ENCODE data around the gene HAGH.

DNA sequence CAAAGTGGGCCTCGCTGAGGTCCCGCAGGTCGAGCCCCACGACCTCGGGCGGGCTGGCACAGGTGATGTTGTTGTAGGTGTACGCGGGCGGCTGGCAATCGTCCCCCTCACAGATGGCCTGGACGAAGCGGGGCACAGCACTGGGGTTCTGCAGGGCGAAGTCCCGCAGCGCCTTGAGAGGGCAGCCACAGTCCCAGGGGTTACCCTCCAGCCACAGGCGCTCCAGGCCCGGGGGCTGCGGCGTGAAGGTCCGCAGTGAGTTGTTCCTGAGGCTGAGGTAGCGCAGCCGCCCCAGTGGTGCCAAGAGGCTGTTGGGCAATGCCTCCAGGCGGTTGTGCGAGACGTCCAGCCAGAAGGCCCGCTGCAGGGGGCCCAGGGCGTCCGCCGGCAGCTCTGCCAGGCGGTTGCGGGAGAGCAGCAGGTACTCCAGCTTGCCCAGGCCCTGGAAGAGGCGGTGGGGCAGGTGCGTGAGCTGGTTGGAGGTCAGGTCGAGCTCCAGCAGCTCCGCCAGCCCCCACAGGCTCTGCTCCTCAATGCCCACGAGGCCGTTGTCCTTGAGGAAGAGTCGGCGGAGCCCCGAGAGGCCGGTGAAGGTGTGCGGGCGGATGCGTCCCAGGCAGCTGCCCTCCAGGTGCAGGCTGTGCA is 35.9 kb downstream of the HAGH start:
- TF ChIP-seq ZFP30 (CRISPR knock-in tag; IDR thresholded peaks at IDR 0.05) (no peak), PPARA (CRISPR knock-in tag; IDR thresholded peaks at IDR 0.05; ENCODE audit: borderline replicate concordance) (no peak), POU6F1 (CRISPR knock-in tag; IDR thresholded peaks at IDR 0.05; ENCODE audit: borderline replicate concordance, low read depth) (no peak), ARNTL (CRISPR knock-in tag; IDR thresholded peaks at IDR 0.05; ENCODE audit: borderline replicate concordance, low read depth) (no peak), CSRNP3 (CRISPR knock-in tag; IDR thresholded peaks at IDR 0.05) (no peak)
- TF ChIP-seq, protein P1, sequence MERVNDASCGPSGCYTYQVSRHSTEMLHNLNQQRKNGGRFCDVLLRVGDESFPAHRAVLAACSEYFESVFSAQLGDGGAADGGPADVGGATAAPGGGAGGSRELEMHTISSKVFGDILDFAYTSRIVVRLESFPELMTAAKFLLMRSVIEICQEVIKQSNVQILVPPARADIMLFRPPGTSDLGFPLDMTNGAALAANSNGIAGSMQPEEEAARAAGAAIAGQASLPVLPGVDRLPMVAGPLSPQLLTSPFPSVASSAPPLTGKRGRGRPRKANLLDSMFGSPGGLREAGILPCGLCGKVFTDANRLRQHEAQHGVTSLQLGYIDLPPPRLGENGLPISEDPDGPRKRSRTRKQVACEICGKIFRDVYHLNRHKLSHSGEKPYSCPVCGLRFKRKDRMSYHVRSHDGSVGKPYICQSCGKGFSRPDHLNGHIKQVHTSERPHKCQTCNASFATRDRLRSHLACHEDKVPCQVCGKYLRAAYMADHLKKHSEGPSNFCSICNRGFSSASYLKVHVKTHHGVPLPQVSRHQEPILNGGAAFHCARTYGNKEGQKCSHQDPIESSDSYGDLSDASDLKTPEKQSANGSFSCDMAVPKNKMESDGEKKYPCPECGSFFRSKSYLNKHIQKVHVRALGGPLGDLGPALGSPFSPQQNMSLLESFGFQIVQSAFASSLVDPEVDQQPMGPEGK (CRISPR knock-in tag; IDR thresholded peaks at IDR 0.05; ENCODE audit: borderline replicate concordance), result no peak
